Measurements from ENCODE around the gene ATP11A.

Gene ATP11A

DNA sequence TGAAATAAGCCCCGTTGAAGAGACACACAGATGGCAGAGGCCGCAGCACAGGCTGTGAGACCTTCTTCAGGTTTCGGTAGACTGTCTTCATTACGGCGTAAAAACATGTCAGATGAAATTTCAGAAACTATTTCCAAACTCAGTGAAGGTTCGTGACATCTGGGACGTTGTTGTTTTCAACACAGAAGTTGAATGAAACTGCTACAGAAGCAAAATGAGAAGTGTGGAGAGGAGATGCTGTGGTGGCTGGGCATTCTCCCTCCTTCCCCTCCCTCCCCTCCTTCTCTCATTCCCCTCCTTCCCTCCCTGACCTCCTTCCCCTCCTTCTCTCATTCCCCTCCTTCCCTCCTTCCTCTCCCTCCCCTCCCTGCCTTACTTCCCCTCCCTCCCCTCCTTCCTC, 113.6 kb downstream of the ATP11A start:
- no peak for DNase-seq

DNA sequence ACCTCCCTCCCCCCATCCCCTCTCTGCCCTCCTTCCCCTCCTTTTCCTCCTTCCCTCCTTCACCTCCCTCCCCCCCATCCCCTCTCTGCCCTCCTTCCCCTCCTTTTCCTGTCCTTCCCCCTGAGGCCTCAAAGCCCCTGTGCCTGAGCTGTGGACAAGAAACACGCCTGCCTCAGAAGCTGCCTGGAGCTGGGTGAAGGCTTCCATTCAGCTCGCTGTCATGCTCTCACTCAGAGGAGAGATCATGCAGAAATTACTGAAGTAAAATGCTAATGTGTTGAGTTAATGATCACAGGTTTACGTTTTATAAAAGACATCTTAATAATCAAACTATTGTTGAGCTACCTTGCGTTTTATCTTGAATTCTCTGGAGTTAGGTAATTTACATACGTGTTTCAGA, 114.5 kb downstream of the ATP11A start:
- DNase-seq, result no peak

DNA sequence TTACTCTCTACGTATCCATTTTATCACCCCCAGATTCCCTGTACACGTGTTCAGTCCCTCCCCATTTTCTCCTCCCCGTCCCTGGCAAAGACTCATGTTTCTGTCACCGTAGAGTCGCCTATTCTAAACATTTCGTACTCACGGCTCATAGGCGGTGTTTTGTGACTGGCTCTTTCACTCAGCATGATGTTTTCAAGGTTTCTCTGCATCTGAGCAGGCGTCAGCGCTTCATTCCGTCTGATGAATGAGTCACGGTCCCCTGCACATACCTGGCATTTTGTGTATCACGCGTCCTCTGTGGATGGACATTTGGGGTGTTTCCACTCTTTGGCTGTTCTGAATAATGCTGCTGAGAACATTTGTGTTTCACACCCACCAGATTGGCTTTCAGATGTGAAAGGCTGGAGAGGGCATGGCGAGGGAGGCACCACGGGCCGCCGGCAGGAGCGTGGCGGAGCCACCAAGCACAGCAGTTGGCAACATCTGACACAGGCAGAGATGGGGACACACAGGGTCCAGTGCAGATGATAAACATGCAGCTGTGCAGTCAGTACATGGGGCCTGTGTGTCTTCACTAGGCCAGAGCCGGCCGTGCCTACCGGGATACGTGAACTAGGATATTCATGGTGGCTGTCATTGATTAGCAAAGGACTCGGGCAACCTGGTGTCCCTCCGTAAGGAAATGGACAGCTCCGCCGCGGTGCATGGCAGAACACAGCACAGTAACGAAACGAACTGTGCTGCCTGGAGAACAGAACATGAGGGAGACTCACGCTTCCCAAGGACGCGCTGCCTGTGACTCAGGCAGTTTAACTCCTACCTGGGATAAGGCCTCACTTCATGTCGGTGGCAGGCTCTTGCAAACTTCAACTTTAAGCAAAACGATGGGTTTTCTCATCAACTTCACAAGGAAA, 117.2 kb downstream of the ATP11A start:
- no peak for DNase-seq

DNA sequence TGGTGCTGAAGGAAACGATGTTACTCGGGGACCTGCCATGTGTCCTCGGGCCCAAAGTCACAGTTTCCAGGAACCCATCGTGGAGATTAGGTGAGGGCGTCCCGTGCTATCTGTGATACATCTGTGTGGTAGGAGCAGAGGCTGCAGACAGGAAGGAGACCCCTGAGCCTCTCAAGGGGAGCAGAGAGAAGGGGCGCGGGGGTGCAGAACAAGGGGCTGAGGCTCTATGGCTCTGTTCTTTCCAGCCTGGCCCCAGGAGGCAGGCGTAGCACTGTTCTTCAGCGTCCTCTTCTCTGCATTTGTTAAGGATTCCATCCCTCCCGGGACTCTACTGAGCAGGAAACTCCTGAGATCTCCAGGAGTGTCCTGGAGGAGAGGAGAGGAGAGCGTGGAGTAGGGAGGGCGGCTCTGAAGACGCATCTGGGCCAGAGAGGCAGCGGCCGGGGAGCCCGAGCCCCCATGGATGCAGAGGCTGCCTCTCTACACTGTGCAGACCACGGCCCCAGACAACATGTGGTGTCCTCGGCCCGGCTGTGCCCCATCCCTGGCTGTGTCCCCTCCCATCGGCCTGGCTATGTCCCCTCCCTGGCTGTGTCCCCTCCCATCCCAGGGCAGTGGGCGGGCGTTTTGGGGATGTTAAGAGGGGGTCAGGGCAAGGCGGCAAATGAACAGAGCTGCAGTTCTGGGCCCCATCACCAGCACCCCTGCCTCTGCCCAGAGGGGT, 118.0 kb downstream of the ATP11A start:
- DNase-seq, result no peak

DNA sequence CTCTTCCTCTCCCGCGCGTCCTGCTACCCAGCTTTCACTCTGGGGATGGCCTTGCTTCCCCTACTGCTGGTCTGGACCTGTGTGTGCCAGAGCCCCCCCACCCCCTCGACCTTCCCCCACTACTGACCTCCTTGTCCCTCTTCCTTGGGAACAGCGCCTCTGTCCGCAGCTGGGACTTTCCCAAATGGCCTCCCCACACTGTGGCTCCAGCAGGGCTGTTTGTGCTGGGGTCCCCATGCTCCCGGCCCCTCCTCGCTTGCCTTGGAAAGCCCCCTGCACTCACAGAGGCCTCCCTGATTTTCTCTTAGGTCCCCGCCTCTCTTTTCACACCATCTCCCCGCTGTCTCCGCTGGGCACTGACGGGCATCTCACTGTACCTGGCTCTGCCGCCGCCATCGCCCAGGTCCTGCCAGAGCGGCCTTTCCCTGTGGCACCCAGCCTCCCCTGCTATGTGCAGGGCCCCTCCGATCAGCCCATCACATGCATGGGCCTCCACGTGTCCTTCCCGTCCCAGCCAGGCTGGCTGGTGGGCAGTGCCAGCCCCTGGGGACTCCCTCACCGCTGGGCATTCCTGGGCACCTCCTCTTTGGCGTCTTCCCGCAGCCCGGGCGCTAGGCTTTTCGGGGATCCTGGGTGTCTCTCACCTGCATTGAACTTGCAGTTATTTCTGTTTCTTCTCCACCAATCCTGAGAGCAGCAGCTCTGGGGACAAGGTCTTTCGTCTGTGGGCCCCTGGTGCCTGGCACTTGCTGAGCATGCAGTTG, 118.7 kb downstream of the ATP11A start:
- DNase-seq, result no peak

DNA sequence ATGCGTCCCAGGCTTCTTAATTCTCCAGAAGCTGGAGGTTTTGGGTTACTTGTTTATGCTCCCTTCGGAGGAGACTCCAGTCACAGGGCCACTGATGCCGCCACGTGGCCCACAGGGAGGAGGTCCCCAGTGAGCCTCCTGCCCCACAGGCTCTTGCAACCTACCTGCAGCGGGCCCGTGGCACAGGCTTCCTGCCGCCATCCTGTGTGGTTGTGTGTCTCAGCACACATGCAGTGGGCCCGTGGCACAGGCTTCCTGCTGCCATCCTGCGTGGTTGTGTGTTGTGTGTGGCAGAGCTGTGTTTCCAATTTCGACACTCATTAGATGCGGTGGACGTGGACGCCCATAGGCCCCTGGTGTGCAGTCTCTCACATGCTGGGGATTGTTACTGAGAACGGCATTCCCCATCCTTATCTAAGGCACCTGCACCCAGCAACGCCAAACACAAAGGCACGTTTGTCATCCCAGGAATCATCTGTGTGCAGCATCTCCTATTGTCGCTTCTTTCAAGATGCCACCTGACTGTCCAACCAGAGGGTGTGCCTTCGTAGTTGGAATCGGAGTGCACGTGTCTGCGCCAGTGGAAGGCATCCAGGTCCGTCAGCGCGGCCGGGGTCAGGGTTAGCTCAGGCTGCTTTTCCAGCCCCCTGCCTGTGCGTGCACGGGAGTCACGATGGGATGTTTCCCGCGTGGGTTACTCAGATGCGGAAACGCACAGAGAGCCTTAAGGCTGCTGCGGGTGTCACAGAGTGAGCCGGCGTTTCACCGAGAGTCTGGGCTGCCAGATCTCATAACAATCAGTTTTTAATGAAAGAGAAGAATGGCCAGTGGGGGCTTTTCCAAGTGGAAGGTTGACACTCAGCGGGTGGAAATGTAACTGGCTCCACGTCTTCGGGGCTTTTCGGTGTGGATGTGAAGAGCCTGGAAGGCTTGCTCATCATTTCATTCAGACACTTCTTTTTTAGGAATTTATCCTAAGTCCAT, 119.8 kb downstream of the ATP11A start:
- DNase-seq, result no peak

DNA sequence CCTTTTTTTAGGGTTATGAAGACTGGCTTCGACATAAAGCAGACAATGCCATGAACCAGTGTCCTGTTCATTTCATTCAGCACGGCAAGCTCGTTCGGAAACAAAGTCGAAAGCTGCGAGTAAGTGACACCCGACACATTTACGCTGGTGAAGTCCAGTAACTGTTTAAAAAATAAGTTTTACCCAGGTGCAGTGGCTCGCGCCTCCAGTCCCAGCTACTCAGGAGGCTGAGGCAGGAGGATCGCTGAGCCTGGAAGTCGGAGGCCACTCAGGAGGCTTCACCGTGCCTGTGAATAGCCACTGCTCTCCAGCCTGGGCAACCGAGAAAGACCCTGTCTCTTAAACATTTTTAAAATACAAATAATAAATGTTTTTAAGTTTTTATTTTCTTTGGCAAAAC, 120.8 kb downstream of the ATP11A start:
- no peak for DNase-seq

DNA sequence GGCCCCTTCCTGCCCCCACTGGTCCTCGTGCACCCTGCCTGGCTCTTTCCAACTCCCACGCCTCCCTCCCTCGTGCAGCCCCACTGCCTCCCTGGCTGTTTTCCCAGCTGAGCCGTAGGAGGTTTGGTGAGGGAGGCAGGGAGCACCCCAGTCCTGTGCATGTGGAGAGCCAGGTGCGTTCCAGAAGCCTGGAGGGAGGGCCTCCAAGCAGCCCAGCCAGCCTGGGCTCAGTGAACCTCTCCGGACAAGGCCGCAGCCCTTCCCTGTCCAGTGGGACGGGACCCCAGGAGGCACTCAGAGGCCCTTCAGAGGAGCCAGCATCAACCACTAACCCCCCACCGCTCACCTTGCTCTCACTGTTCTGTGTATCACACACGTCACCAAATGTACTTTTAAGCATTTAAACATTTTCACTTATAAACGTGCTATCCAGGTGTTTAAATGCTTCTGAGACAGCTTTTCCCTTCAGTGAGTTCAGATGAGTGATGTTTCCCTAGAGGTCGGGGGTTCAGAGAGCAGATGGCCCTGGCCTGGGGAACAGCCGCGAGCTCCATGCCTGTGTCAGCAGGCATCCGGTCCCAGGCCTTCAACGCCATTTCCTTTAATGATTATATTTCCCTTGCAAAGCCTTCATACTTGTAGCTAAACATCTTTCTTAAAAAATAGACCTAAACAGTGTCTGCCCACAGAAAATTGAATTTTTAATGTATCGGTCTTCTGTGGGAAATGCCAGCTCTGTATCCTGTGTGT, 122.6 kb downstream of the ATP11A start:
- no peak for DNase-seq

DNA sequence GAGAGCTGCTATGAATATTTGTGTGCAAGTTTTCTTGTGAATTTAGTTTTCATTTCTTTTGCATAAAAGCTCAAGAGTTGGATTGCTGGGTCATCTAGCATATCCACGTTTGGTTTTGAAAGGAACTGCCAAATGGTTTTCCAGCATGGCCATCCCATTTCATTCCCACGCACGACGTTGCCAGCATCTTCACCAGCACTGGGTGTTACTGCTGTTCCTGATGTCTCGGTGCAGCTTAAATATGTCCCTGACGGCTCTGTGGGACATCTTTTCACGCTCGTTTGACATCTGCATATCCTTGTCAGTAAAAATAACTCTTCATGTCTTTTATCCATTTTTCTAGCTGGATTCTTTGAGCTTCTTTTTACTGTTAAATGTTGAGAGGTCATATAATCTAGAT, 123.7 kb downstream of the ATP11A start:
- DNase-seq, result no peak

DNA sequence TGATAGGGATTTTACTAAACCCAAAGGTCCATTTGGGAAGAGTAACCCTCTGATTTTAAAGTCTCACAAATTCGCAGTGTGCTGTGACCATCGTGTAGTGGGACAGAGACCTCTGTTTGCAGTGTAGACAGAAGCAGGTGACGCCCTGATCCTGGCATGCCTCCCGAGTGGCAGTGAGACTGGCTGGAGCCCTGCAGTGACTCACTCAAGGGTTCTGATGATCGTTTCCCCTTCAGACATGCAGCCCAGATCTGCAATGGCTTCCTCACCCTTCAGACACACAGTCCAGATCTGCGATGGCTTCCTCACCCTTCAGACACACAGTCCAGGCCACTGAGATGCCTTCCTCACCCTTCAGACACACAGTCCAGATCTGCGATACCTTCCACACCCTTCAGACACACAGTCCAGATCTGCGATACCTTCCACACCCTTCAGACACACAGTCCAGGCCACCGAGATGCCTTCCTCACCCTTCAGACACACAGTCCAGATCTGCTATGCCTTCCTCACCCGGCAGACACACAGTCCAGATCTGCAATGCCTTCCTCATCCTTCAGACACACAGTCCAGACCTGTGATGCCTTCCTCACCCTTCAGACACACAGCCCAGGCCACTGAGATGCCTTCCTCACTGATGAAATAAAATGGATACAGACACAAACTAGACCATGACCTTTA, 125.2 kb downstream of the ATP11A start:
- no peak for DNase-seq

DNA sequence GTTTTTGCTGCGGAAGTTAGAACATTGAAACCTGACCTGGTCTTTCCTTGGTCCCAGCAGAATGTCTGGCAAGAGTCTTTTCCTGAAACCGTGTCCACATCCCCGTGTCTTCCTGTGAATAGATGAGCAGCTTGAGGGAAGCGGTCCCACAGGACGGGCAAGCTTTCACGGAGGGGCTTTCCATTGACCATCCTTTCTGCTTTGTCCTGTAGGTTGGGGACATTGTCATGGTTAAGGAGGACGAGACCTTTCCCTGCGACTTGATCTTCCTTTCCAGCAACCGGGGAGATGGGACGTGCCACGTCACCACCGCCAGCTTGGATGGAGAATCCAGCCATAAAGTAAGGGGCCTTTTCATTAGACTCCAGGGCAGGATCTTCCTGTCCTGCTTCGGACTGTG, 126.0 kb downstream of the ATP11A start:
- no peak for DNase-seq

DNA sequence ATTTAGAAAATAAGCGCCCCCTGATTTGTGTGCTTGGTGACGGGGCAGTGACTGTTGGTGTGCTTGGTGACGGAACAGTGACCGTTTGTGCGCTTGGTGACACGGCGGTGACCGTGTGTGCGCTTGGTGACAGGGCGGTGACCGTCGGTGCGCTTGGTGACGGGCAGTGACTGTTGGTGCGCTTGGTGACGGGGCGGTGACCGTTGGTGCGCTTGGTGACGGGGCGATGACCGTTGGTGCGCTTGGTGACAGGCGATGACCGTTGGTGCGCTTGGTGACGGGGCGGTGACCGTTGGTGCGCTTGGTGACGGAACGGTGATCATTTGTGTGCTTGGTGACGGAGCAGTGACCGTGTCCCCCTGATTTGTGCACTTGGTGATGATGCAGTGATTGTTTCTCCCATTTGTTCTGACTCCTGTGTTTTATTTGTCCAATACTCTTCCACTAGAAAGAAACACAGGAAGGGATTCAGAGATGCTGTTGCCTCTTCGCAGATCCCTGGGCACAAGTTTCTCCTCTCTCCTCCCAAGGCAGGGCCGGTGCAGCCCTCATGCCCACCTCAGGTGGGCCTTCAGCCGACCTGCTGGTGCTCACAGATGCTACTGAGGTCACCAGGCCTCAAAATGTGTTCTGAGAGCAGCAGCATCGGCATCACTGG, 128.3 kb downstream of the ATP11A start:
- DNase-seq, result no peak

DNA sequence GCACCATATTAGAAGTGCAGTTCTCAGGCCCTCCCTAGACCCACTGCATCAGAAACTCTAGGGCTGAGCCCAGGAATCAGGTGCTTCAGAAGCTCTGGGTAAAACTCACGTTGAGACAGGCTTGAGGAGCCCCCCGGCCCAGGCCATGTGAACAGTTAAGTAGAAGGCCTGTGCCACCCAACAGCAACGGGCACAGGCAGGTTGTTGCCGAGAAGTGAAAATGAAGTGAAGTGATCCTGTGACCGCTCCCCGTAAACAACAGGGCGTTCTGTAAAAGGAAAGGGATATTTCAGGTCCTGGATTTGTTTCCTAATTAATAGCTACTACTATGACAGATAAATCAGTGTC, 128.8 kb downstream of the ATP11A start:
- DNase-seq, result no peak

DNA sequence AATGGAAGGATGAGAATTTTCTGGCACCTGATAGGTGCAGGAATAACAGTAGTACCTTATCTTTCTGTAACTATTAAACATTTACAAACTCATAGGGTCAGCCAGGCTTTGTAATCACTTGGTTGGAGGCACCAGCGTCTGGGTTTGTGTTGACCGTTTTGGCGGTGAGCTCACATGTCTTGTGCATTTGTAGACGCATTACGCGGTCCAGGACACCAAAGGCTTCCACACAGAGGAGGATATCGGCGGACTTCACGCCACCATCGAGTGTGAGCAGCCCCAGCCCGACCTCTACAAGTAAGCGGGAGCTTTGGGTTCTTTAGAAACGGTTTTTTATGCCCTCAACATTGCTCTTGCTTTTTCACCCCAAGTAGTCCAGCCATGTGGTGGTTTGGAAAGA, 129.3 kb downstream of the ATP11A start:
- no peak for DNase-seq

DNA sequence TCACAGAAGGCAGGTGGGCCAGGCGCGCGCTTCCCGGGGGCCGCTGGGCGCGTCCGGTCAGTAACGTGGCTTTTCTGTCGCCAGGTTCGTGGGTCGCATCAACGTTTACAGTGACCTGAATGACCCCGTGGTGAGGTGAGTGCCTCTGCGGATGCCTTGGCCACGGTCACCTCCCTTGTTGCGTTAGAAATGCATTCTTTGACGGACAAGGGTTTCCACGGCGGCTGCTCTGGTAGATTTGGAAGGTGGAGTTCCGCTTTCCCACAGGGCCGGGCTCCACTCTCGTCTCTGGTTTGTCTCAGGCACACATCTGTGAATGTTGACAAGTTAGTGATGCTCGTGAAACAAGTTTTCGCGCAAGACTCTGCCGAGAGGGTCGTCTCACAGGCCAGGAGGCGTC, 130.0 kb downstream of the ATP11A start:
- no peak for DNase-seq

DNA sequence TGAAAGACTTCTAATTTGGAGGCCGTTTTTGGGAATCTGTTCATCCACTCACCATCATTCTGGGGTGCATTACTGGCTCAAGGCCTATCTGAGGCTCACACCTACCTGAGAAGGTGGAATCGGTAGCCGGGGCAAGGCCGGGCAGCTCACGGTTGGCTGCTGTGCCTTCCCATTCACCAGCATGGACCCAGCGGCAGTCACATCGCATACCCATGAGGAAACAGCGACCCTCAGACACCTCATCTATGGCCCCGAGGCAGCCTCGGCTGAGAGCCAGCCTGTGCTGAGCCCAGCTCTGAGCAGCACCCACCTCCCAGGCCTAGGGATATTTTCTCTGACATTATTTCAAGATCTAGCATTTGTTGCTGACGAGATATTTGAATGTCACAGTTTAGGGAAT, 130.5 kb downstream of the ATP11A start:
- no peak for DNase-seq

DNA sequence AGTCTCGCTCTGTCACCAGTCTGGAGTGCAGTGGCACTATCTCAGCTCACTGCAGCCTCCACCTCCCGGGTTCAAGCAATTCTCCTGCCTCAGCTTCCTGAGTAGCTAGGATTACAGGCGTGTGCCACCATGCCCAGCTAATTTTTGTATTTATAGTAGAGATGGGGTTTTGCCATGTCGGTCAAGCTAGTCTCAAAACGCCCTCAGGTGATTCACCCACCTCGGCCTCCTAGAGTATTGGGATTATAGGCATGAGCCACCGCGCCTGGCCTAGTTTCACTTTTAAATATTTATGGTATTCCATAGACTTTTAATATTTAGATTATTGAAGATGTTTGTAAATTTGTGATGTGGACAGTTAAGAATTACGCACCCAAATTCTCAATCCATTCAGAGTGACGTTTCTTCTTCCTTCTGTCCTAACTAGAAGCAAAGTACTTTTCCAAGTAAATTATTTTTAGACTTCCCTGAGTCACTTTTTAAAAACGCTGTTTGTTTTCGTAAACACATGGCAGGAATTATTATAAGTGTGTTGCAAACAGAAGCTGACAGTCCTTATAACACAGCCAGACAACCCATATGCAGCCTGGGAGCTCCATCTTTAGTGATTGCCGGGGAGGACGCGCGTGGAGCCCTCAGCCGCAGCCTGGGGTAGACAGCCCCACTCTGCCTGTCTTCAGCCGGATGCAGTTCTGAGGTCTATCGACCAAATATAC, 131.7 kb downstream of the ATP11A start:
- DNase-seq, result no peak

DNA sequence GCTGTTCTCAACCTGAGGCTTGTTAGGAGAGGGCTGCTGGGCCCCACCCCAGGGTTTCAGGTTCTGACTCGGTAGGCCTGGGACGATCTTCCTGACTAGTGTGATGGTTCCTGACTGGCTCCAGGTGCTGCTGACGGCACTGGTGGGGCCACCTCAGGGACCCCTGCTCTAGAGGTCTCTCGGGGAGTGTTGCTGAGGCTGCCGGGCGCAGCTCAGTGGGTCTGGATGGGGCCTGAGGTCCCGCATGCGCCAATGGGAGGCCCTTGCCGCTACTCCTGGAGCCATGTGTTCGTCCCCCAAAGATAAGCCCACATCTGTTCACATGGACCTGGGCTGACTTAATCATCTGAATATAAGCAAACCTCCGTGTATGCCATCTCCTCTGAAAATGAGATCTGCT, 133.0 kb downstream of the ATP11A start:
- no peak for DNase-seq

DNA sequence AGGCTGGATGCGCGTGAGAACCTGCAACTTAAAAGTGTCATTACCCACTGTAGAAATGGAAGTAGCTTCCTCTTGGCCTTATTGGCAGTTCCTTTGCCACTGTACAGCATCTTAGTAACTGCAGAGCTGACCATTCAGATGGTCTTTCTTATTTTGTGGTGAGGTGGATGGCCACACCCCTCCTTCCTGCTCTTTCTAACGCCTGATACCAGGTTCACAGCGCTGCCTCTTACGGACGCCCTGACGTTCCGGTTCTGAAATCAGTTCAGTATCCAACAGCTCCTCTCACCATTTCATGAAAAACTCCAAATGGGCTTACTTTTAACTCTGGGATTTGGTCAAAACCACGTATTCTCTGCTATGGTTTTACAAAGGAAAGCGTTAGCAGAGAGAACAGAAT, 134.6 kb downstream of the ATP11A start:
- DNase-seq, result no peak

DNA sequence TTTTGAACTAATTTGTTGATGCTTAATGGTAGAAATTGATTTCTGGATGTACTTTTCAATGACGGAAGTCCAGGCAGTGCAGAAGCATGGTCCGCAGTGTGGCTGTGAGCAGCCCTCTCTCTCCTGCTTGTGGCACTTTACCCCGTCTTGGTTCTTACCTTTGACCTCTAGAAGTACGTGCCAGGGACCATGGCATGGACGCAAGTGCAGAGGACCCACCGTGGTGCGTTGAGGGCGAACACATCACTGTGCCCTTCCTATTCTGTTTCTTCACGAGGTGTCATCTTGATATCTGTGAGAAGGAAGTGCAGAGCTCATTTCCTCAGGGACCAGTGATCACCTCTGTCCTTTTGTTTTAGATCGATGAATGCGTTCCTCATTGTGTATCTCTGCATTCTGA, 135.2 kb downstream of the ATP11A start:
- no peak for DNase-seq
